Liver (tissue), 3 donors: ENCODE results near the gene DHRS7.

Experiments used
- ATF3 ChIP-seq: IDR thresholded peaks from 2 replicates; pipeline ENCODE4 v1.6.1; 2016; ENCODE audit warnings: antibody characterized with exemption
- CTCF ChIP-seq: fragments of 150-350 bp; IDR thresholded peaks from 2 replicates; pipeline ENCODE4 v1.5.1; 2017; ENCODE audit warnings: improper control_type of control experiment, low read depth, low read length; ENCODE audit not compliant: missing input control
- EGR1 ChIP-seq, 2 donors: IDR thresholded peaks; 2 replicates each; pipeline ENCODE4 v1.6.1; 2016 to 2018; ENCODE audit warnings: antibody characterized with exemption in 2 of 2, low read depth in 2 of 2
- FOXA2 ChIP-seq: IDR thresholded peaks from 2 replicates; pipeline ENCODE4 v1.6.1; 2016; ENCODE audit warnings: antibody characterized with exemption
- GABPA ChIP-seq, 2 donors: IDR thresholded peaks in 1 of 2; conservative IDR thresholded peaks in 1 of 2; 2 replicates each; pipeline ENCODE4 v1.6.1; 2016; ENCODE audit warnings: antibody characterized with exemption in 2 of 2, mild to moderate bottlenecking in 1 of 2, moderate library complexity in 1 of 2
- JUND ChIP-seq, 2 donors: IDR thresholded peaks; 2 replicates each; pipeline ENCODE4 v1.6.1; 2016; ENCODE audit warnings: antibody characterized with exemption in 2 of 2
- MAX ChIP-seq: IDR thresholded peaks from 2 replicates; pipeline ENCODE4 v1.6.1; 2016; ENCODE audit warnings: antibody characterized with exemption
- RAD21 ChIP-seq, 2 donors: IDR thresholded peaks; 2 replicates each; pipeline ENCODE4 v1.6.1; 2016; ENCODE audit warnings: antibody characterized with exemption in 2 of 2, mild to moderate bottlenecking in 2 of 2
- REST ChIP-seq: IDR thresholded peaks from 2 replicates; pipeline ENCODE4 v1.6.1; 2016; ENCODE audit warnings: antibody characterized with exemption, mild to moderate bottlenecking
- RXRA ChIP-seq, 2 donors: IDR thresholded peaks; 2 replicates each; pipeline ENCODE4 v1.6.1; 2017 to 2018; ENCODE audit warnings: antibody characterized with exemption in 2 of 2, mild to moderate bottlenecking in 1 of 2
- SP1 ChIP-seq: IDR thresholded peaks from 2 replicates; pipeline ENCODE4 v1.6.1; 2018; ENCODE audit warnings: antibody characterized with exemption, mild to moderate bottlenecking
- TAF1 ChIP-seq: conservative IDR thresholded peaks from 2 replicates; pipeline ENCODE4 v1.6.1; 2016; ENCODE audit warnings: antibody characterized with exemption, mild to moderate bottlenecking
- ZBTB33 ChIP-seq: IDR thresholded peaks from 2 replicates; pipeline ENCODE4 v1.6.1; 2016; ENCODE audit warnings: antibody characterized with exemption
- donor health status: healthy.
- donor health status: healthy.

GRCh38 chr14:60196291-60196690 is 31.1 kb upstream of the DHRS7 start:
- TF ChIP-seq CTCF (no peak), REST (no peak), ZBTB33 (no peak), MAX (no peak), RXRA (IDR thresholded peaks at IDR 0.05) (no peak), JUND (IDR thresholded peaks at IDR 0.05) (no peak), ATF3 (no peak), FOXA2 (no peak), GABPA (IDR thresholded peaks at IDR 0.05 in 1 of 2, conservative IDR thresholded peaks at IDR 0.05 in 1 of 2) (no peak), RAD21 (IDR thresholded peaks at IDR 0.05) (no peak), SP1 (no peak), TAF1 (no peak), EGR1 (IDR thresholded peaks at IDR 0.05; ENCODE audit: low read depth in 2 of 2) (no peak)
